AG08396 (cell line): ENCODE results near the gene CASKIN2.
"Not testable (repeated sequence)": the region's sequence is repeated elsewhere in the genome, so short reads cannot be mapped to it uniquely, and the experiment has no call there.

Source experiments
- DNase-seq: peaks from one replicate; pipeline ENCODE4 v3.0.0; 2012; ENCODE audit warnings: low spot score, mixed read lengths

Gene CASKIN2

DNA sequence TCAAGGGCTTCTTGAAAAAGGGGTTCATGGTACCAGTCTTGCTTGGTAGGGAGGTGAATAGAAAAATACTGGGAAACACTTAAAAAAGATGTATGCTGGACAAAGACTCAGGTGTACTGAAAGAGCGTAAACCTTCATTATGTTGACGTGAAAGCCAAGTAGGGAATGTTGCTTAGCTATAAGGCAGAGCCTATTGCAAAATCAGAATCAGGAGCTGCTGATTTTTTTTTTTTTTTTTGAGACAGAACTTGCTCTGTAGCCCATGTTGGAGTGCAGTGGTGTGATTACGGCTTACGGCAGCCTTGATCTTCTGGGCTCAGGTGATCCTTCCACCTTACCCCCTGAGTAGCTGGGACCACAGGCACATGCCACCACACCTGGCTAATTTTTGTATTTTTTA is 55.0 kb downstream of the CASKIN2 start:
- no peak for DNase-seq

- DNase-seq: no peak
Measured at GRCh38 chr17:75459590-75460267, 55.6 kb downstream of the CASKIN2 start.

GRCh38 chr17:75459246-75459589 is 56.1 kb downstream of the CASKIN2 start:
- DNase-seq: no peak

DNA sequence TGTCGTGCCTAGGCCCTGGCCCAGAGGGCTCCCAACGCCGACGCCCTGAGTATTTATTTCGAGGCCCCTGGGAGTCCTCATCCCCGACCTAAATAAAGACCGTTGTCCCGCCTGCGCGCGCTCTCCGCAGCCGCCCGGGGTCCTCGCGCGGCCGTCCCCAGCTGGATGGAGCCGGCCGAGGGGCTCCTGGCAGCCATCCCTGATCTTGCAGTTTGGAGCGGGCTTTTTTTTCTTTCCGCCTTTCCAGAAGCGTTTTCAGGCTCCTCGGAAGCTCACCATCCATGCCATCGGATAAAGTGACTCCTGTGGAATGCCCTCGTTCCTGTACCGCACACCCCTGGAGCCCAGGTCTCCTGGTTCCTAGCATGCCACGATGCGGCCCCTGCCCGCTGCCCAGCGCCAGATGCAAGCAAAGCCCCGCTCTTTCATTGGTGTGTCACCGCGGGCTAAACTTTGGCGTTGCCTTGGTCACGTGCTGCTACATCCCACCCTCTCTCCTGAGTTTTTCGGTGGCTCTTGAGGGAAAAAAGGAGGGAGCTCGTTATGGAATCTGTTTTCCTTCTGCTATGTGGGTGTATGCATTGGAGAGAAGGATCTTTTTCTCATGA is 58.2 kb downstream of the CASKIN2 start:
- DNase-seq: peak; percentile 58

DNA sequence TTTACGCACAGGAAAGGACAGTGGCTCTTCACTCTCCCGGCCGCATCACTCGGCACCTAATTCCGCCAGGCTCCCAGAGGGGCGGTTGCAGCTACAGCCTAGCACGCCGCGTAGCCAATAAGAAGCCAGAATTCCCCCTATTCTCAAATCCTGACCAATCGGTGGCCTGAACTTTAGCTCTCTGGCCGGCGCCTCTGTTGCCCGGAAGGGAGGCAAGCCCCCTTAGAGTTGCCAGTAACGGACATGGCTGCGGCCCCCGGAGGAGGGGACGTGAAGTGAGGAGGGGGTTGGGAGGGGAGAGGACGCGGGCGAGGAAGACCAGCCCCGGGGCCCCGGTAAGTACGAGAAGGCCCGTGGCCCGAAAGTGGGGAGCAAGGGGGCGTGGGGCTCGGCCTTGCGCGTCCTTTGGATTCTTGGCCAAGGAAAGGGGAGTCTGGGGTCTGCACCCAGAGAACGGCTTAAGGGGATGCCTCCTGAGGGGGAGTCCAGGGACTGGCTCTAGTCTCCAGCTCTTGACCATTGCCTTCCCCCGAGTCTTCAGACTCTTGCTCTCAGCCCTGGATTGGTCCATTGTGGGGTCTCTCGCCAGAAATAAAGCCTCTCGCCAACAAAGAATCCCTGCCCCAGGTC is 58.8 kb downstream of the CASKIN2 start, which contains the start of gene TMEM94:
Gene TMEM94 (plus strand): TSS at position 219 of the 630 bp plus-strand sequence. CDS start 15,271 bp downstream, outside the sequence.
- peak; percentile 98 for DNase-seq

DNA sequence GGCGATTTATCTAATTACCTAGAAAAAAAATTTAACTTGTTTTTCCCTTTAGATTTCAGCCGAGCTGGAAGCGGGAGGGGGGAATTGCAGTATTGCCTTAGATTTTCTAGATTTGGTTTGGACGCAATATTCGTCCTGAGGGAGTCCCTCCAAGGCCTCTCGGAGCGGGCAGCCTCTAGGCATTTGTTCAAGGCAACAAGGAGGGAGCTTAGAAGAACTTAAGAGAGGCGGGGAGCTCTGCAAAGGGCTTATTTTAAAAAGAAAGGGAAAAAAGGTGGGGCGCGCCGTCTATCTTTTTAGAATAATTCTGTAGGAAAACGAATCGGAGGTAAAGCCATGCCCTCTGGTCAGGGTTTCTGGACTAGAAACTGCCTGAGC is 59.3 kb downstream of the CASKIN2 start:
- DNase-seq: no peak

- DNase-seq: not testable (repeated sequence)
Measured at GRCh38 chr17:75454672-75455071, 60.7 kb downstream of the CASKIN2 start.

DNA sequence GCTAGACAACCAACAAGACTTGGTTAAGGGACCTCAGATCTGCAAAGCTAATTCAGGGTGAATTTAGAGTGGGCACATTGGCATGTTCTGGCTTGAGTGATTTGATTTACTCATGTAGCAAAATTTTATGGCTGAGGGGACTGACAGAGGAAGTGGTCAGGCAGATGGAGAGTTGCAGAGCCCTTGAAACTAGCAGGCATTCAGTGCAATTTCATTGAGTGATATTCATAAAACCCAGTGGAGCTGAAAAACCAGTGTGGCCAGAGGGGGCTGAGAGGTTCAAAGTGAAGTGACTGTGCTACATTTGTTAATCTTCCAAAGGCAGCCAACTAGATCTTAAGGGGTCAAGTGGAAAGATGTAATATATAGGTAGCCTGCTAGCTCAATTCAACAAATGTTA is 61.1 kb downstream of the CASKIN2 start:
- DNase-seq: no peak

GRCh38 chr17:75450270-75450669 is 65.1 kb downstream of the CASKIN2 start:
- DNase-seq: no peak
